Measurements from ENCODE around the gene CCDC38.
"Not testable (repeated sequence)": the region's sequence is repeated elsewhere in the genome, so short reads cannot be mapped to it uniquely, and the experiment has no call there.

CCDC38 gene

DNA sequence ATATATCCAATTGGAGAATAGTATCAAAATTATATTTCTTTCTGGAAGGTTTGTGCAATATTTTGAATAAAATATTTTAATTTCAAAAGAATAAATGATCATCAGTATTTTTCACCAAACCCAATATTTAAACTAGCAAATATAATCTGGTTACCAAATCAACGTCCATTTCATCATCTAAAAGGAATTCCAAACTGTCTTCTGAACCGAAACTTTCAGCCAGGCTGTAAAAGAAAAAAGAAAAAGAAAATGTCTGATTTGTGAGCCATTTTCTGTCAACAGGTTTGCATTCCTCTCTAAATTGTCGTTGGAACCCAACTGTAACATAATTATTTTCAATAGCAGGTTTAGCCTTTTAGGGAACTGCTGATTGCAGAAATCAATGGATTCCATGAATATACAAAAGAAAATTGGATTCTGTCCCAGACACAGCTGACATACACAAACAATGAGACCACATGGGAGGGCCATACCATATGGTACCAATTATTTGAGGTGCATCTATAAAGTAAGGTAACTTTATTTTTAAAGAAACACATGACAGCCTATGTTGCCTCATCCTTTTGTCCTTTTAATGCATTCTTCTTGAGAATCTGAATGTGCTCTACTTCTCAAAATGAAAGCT, 61.0 kb downstream of the CCDC38 start:
- no peak for DNase-seq

DNA sequence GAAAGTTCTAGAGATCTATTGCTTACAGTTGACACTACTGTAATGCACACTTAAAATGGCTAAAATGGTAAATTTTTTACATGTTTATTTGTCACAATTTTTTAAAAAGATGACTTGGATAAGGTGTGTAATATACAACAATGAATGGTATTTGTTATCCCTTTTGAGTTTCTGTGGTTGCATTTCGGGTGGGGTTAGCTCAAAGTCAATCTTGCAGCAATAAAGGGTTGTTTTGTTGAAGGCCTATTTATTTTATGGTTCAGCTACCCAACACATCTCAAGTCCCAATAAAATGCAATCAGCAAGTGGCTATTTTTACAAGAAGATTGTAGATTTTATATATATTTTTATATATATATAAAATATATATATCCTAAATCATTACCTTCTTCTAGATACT, 61.5 kb downstream of the CCDC38 start:
- no peak for DNase-seq

DNA sequence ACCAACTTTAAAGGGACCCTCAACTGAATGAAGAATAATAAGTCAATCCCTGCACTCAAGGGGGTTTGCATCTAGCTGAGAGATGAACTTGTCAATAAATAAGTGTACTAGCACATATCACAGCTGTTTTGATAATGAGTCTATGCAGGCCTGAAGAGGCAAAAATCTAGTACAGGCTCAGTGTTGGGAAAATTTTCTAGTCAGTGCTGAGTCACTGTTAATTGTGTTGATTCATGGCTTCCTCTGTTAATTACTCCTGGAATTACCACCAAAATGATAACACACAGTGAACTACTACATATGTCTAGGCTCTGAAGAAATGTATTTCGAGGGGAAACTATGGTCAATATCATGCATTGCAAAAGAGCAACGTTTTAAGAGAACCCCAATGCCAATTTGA, 64.8 kb downstream of the CCDC38 start:
- DNase-seq, result no peak

DNA sequence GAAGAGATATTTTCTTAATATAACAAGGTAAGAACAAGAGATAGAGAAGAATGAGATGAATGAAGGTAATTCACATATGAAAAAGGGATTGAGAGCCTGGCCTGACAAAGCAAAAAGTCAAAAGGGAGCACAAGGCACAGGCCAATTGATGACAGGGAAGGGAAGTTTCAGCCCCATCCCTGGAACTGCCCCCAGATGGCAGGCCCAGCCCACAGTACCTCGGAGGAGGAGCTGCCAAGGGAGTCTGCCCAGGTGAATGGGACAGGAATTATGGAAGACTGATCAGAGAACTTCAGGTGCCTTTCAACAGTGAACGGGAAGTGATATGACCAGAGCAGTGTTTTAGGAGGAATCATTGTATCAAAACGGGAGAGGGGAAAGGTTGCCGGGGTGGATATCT, 68.0 kb downstream of the CCDC38 start:
- DNase-seq, result no peak

DNA sequence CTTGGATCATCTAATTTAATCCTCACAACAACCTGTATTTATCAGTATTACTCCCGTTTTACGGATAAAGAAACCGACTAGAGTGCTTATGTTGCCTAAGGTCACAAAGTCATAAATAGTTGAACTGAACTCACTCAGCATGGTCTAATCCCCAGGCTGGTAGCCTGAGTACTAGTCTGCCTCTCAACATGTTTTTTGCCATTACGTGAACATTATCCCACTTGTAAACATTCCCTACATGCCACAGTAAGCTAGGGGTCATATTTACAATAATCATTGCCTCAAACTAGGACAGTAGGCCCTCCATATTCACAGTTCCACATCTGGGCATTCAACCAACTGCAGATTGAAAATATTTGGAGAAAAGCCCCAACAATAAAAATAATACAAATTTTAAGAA, 71.5 kb downstream of the CCDC38 start:
- DNase-seq, result no peak

DNA sequence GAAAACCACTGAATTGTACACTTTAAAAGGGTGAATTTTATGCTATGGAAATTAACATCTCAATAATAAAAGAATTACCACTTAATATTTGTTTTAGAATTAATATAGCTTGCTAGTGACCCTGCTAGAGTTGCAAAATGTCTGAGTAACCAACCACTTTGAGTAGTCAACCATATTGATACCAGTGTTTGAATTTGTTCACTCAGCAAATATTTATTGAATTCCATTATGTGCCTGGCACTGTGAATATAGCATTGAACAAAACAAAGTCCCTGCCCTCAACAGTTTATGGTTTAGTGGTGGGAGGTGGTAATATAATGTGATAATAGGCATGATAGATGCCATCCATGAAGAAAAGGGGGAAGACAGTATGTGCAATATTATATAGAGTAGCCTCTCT, 79.1 kb downstream of the CCDC38 start:
- DNase-seq, result no peak

DNA sequence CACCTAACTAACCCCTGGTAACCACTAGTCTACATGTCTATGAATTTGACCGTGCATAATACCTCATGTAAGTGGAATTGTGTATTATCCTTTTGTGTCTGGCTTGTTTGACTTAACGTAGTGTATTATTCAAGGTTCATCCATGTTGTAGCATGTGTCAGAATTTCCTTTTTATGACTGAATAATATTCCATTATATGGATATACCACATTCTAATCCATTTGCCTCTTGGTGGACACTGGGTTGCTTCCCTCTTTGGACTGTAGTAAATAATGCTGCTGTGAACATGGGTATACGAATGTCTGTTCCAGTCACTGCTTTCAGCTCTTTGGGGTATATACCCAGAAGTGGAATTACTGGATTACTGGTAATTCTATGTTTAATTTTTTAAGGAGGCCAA, 80.4 kb downstream of the CCDC38 start:
- no peak for DNase-seq

DNA sequence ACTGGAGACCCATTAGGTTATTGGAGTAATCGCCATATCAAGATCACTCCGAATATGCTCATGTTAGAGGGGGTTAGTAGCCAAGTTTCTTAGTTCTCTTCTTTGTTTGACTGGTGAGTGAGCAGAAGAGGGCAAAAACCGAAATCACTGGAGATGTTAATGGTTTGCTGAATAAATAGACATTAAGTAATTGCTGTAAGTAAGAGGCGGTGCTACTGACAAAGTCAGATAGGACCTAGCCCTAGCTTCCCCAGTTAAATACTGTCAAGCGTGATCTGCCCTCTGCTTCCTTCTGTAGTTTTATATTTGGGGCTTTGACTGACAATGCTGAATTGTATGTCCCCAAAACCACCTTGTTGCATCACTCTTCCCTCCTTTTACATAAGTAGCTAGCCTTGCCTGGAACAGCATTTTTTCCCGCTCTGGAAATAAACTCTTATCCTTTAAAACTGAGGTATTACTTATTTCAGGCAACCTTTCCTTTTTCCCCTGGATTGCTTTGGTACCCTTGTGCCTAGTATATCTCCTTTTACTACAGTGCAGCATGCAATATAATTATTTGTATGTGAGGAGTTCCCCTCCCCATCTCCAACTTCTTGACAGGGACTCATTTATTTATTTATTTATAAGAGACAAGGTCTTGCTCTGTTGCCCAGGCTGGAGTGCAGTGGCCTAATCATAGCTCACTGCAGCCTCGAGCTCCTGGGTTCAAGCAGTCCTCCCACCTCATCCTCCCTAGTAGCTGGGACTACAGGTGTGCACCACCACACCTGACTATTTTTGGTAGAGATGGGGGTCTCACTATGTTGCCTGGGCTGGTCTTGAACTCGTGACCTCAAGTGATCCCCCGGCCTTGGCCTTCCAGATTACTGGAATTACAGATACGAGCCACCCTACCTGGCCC, 82.2 kb downstream of the CCDC38 start:
- no peak for DNase-seq

DNA sequence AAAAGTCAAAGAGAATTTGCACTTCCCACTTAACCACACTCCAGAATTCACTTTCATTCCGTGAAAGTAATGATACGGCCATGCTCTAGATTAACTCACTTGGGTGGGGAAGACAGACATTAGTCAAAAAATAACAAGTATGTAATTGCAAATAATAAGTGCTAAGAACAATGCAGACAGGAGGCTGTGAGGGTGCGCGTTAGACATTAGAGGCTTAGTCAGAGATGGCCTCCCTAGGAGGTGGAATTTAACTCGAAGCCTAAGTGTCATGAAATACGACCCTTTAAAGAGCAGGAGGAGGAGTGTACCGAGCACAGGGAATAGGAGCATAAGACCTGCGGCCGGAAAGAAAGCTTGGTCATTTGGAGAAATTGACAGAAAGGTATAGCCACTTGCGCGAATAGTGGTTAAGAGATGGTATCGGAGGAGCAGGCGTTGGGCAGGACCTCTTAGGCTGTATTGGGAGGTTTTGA, 83.0 kb downstream of the CCDC38 start:
- no peak for DNase-seq

DNA sequence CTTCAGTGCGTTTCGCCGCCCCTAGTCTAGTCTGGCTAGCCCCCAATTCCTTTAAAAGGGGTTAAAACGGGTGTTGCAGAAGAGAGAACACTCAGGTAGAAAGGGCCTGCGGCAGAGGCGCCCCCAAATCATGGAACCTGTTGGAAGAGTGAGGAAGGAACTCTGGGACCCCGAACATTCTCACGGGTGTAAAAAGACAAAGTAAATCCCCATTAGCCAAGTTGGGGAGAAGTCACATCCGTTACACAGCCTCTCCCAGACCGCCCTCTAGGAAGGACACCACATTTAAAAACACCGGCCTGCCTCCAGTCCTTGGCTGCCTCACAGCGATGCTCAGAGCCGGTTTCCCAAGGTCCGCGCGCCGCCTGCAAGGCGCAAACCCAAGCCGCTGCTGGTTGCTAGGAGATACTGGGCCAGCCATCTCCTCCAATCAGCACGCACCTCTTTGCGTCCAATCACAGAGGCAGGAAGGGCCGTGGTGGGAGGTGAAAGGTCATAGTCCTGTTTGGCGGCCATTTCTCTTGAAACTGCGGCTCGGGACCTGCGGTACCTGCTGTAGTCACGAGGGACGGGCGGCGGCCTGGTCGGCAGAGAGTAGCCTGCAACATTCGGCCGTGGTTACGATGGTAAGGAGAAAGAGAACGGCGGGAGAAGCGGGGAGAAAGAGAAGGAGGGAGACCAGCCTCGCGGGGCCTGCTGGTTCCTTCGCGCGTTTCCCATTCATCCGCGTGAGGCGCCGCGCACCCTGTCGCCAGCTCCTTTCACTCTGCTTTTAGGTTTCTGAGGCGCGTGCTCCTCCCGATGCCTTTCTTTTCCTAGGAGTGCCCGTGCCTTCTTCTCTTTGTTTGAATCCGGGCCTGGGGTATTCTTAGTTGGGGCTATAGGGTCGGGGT, 83.7 kb downstream of the CCDC38 start, which contains the start of gene SNRPF:
TSS of gene SNRPF (plus strand) at position 502 of the 893 bp plus-strand sequence. CDS start at position 624, 122 bp downstream.
- DNase-seq, result peak; percentile 95

DNA sequence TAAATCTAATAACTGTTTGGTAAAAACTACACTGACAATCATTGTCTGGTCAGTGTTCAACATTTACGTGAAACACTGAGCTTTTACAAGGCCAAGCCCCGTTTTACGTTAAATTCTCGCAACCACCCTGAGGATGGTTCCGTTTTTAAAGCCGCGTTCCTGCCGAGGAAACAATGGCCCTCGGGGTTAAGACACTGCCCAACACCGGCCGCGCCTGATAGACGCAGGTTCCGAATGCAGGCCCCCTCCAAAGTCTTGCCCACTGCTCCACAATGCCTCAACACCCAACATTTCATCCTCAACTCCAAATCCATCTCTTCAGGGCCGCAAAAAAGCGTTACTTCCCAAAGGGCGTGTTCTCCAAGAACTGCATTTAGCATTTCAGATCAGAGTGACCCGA, 84.6 kb downstream of the CCDC38 start:
- DNase-seq, result no peak

DNA sequence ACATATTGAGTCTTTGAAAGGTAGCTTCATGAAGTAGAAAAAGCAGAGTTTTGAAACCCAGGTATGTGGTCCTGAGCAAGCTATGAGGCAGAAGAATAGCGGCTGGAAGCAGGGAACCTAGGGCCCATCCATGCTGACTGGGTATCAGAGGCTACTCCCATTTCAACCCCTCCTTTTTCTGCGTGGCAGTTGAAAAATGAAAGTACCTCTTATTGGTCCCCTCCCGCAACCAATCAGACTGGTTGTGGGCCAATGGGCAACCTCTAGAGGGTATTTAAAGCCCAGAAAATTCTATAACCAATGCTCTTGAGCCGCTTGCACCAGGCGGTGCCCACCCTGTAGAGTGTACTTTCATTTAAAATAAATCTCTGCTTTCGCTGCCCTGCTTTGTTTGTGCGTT, 85.3 kb downstream of the CCDC38 start:
- DNase-seq, result no peak

DNA sequence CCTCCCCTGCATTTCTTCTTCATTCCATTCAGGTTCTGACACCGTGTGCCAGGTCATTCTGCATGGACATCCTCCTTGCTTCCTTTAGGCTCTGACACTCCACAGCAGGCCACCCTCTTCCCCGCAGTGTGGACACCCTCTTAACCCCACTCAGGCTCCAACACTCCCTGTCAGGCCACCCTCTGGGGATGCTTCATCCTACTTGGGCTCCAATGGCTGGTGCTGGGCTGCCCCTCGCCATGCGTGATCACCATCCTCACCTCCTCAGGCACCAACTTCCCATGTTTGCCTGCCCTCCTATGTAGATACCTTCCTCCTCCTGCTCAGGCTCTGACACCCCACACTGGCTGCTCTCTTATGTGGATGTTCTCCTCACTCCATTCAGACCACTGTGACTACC, 90.3 kb downstream of the CCDC38 start:
- DNase-seq, result no peak

DNA sequence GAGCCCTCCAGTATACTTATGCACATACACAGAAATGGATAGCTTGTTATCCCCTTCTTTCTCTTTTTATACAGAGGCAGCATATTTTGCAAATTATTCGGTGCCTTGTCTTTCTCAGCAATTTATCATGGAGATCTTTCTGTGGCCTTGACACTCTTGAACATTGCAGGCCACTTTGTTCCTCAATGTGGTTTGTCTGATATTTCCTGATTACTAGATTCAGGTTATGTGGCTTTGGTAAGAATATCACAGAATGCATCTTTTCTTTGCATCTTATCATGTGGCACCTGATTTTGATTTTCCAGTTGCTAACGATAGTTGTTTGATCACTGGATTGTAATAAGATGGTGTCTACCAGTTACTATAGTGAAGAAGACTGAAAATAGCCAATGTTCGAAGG, 90.8 kb downstream of the CCDC38 start:
- DNase-seq, result no peak

DNA sequence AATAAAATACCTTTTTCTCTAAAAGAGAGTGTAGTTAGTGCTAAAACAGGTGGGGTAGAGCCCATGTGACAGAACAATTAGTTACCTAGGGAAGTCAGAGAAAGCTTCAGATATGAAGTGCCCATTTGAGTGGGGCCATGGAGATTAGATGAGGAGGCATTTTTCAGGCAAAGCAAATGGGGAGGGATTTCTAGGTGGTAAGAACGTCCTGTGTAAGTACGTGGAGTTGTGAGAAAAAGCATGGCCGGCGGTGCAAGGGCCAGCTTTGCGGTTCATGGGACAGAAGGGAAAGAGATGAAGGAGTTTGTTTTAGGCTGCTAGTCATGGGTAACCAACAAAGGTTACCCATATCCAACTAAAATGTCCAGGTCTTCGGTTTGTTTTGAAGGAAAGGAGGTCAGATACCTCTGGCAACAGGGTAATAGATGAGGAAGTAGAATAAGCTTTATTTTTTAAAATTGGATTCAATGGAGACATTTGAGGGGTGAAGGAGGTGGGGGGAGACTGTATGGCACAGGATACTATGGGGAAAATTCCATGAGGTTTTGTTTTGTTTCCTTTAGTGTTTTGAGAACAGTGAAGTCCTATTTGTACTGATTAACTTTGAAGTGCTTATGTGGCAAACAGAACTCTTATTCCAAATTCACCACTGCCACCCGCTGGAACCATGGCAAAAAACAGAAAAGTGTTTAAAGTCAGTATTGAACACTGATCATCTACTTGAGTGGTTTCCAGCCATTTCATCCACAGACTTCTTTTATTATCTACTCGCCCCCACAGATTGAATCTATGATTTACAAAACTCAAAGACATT, 93.6 kb downstream of the CCDC38 start:
- no peak for DNase-seq

DNA sequence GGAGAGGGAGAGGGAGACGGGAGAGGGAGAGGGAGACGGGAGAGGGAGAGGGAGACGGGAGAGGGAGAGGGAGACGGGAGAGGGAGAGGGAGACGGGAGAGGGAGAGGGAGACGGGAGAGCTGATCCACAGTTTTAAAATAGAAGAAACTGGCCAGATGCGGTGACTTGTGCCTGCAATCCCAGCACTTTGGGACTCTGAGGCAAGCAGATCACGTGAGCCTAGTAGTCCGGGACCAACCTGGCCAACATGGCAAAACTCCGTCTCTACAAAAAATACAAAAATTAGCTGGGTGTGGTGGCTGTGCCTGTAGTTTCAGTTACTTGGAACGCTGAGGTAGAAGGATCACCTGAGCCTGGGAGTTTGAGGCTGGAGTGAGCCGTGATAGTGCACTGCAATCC, 100.0 kb downstream of the CCDC38 start:
- DNase-seq, result not testable (repeated sequence)

DNA sequence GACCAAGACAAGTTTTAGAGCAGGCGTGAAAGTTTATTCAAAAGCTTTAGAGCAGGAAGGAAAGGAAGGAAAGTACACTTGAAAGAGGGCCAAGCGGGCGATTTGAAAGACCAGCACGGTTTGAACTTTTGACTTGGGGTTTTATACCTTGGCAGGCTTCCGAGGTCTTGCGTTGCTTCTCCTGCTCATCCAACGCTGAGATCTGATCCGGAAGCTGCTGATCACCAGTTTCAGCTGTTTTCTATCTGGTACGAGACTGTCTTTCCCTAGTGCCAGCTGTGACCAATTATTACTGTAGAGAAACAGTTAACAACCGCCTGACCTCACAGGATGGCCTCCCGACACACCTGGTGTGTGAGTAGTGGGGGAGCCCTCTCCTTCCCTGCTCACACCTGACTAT, 104.3 kb downstream of the CCDC38 start:
- DNase-seq, result no peak

DNA sequence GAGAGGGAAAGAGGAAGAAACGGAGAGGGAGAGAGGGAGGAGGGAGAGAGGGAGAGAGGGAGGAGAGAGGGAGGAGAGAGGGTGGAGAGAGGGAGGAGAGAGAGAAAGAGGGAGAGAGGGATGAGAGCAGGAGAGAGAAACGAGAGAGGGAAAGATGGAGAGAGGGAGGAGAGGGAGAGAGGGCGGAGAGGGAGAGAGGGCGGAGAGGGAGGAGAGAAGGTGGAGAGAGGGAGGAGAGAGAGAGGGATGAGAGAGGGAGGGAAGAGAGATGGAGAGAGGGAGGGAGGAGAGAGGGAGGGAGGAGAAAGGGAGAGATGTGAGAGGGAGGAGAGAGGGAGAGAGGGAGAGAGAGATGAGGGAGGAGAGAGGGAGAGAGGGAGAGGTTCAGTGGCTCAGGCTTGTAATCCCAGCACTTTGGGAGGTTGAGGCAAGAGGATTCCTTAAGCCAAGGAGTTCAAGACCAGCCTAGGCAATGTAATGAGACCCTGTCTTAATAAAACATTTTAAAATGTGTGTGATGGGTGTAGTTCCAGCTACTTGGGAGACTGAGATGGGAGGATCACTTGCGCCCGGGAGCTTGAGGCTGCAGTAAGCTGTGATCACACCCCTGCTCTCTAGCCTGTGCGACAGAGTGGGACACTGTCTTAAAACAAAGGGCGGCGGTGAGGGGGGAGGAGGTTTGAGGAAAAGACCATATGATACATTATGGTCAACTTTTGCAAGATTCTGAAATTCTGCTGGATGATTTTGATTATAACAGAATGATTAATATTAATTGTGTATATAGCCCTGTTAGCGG, 105.0 kb downstream of the CCDC38 start:
- no peak for DNase-seq

DNA sequence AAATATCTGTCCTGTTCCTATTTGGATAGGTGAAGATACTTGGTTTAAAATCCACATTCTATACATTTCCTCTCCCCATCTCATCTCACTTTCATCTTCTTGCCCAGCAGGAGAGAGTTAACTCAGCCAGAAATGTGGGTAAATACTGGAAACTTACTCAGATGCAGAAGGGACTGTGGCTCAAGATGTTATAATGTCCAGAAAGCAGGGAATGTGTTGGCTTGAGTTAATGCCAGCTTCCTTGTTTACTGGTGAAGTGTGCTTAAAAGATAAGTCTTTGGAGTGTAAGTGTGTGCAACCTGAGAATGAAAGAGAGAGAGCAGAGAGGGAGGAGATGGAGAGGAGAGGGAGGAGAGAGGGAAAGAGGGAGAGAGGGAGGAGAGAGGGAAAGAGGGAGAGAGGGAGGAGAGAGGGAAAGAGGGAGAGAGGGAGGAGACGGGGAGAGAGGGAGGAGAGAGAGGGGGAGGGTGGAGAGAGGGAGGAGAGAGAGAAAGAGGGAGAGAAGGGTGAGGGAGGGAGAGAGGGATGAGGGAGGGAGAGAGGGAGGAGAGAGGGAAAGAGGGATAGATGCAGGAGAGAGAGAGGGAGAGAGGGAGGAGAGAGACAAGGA, 105.7 kb downstream of the CCDC38 start:
- no peak for DNase-seq

DNA sequence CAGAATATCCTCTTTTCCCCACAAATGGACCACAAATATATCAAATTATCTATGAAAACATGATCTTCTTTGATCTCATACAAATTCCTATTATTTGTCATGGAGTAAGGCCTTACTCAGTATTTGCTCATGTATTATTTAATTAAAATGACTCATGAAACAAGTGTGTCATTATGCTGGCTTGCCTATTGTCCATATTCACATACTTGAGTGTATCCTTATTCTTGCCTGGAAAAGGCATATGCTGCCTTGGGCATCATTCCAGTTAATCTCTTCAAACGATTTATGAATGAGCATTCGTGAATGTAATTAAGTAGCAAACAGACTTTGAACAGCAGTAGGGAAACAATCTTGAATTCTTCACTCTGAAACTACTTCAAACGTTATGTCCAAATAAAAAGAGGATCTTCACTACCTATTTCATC, 106.2 kb downstream of the CCDC38 start:
- DNase-seq, result no peak

DNA sequence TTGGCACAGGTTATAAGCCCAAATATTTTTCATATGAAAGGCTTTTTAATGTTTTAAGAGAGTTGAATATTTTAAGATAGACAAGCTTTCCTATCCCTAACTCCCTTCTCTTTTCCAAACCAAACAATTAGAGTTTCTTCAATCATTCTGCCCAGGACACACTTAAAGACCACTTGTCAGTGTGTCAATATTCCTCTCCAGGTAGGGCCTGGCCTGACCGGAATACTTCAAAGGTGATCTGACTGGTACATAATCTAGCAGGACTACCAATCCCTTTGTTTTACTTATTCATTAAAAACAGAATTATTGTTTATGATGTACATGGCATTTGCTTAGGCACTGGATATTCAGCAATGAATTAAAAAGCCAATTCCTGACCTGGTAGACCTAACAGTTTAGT, 107.8 kb downstream of the CCDC38 start:
- DNase-seq, result no peak

Measured in activated T-cell treated with anti-CD3 and anti-CD28 coated beads, Interleukin-2, amount 50 U/mL, for 1 hour (primary cell).